ENCODE measurements around the gene ZNF529. TPM values are rescaled to one million over a fixed set of nuclear protein-coding genes. Genes with fewer than 3 reads are reported as not detected.

The ZNF529 gene
- total and polyA plus RNA-seq, 2 of the 13 experiments (the other 11 are each of a cell fraction or from before 2014, with no cell fraction given) = 9.3 to 10.6 TPM

DNA sequence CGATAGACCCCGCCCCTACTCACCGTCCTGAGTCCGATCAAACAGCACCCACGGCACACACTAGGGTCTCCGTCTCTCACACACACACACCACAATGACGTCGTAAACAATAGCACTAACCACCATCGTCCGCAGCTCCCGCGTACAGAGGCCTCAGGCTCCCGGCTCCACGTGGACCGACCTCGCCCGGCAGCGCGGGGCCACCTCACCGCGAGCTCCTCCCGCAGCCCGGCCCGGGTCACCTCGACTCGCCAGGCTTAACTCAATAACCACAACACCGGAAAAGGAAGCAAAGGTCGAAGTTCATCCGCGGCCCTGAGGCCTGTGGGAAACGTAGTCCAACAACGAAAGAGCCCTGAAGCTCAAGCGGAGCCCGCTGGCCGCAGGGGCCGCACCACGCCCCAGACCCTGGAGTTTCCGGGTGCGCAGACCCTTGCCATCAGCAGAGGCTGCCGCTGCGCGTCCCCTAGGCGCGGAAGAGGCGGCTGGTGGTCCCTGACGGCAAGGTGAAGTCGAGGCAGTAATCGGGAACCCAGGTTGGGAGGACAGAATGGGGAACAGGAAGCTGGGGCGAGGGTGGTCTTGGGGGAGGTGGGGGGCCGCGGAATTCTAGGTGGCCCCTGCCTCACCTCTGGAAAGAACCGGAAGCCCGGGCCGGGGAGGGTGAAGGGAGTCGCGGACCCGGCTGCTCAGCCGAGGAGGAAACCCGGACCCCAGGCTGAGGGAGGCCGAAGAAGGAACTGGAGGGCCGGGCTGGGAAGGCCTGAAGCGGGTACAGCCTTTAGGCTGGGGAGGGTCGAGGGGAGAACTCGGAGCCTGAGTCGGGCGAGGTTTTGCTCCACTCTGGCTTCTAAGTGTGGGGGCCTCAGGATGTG, at the start of gene ZNF529 (continued):
- no peak for TF ChIP-seq RELA (CRISPR knock-in tag; IDR thresholded peaks at IDR 0.05)
- TF ChIP-seq, protein P1, sequence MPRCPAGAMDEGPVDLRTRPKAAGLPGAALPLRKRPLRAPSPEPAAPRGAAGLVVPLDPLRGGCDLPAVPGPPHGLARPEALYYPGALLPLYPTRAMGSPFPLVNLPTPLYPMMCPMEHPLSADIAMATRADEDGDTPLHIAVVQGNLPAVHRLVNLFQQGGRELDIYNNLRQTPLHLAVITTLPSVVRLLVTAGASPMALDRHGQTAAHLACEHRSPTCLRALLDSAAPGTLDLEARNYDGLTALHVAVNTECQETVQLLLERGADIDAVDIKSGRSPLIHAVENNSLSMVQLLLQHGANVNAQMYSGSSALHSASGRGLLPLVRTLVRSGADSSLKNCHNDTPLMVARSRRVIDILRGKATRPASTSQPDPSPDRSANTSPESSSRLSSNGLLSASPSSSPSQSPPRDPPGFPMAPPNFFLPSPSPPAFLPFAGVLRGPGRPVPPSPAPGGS (CRISPR knock-in tag; IDR thresholded peaks at IDR 0.05) = peak; percentile 78; the same call in 1 of the 2 replicates
- no peak for TF ChIP-seq CHD4 (IDR thresholded peaks at IDR 0.05; ENCODE audit: borderline replicate concordance, low read length)
- TF ChIP-seq ZBTB39 (CRISPR knock-in tag; IDR thresholded peaks at IDR 0.05) = 0 out of 2 replicates have a peak, but pooled peaks have one; percentile 46
- TF ChIP-seq ZBTB3 (CRISPR knock-in tag; IDR thresholded peaks at IDR 0.05; ENCODE audit: borderline replicate concordance, low read depth) = no peak
- no peak for TF ChIP-seq SETDB1 (CRISPR knock-in tag; IDR thresholded peaks at IDR 0.05; ENCODE audit: borderline replicate concordance)
- peak; percentile 57; the same call in 1 of the 2 replicates for TF ChIP-seq KAT7 (CRISPR knock-in tag; IDR thresholded peaks at IDR 0.05; ENCODE audit: borderline replicate concordance)
- TF ChIP-seq ZHX1 (CRISPR knock-in tag; IDR thresholded peaks at IDR 0.05; ENCODE audit: low read depth) = peak; percentile 75; the same call in 1 of the 2 replicates
- peak; percentile 99 for TF ChIP-seq ZNF143 (CRISPR knock-in tag; IDR thresholded peaks at IDR 0.05)
- TF ChIP-seq TEAD3 (CRISPR knock-in tag; optimal IDR thresholded peaks at IDR 0.05; ENCODE audit: borderline replicate concordance) = peak; percentile 28
- no peak for TF ChIP-seq REL (CRISPR knock-in tag; conservative IDR thresholded peaks at IDR 0.05)
- TF ChIP-seq EP300 (IDR thresholded peaks at IDR 0.05; ENCODE audit: low read depth in 2 of 2, low read length in 2 of 2) = no peak
- no peak for TF ChIP-seq EP300 (CRISPR knock-in tag; IDR thresholded peaks at IDR 0.05; ENCODE audit: borderline replicate concordance)
- no peak; the same call in 1 of the 2 replicates for TF ChIP-seq HINFP (CRISPR knock-in tag; IDR thresholded peaks at IDR 0.05; ENCODE audit: low read depth)
- peak; percentile 39; the same call in 1 of the 2 replicates for TF ChIP-seq ZNF878 (CRISPR knock-in tag; IDR thresholded peaks at IDR 0.05)
- TF ChIP-seq ZNF883 (CRISPR knock-in tag; IDR thresholded peaks at IDR 0.05; ENCODE audit: not compliant biosample characterization) = peak; percentile 89
- TF ChIP-seq TGIF2 (CRISPR knock-in tag; IDR thresholded peaks at IDR 0.05) = peak; percentile 93
- peak; percentile 67; the same call in 1 of the 2 replicates for TF ChIP-seq MTF2 (CRISPR knock-in tag; IDR thresholded peaks at IDR 0.05; ENCODE audit: borderline replicate concordance)
- TF ChIP-seq PCBP2 (optimal IDR thresholded peaks at IDR 0.05; ENCODE audit: low read depth, low read length, poor library complexity, severe bottlenecking) = no peak
- TF ChIP-seq HOXA3 (CRISPR knock-in tag; IDR thresholded peaks at IDR 0.05) = no peak; the same call in none of the 2 replicates
- TF ChIP-seq ZNF83 (CRISPR knock-in tag; IDR thresholded peaks at IDR 0.05; ENCODE audit: borderline replicate concordance) = no peak

Measured in HepG2 (cell line).